Astrocyte (in vitro differentiated cells and primary cell): ENCODE measurements around the gene PLEKHN1. TPM values are rescaled to one million over a fixed set of nuclear protein-coding genes. Genes with fewer than 3 reads are reported as not detected.
A peak's percentile ranks its signal among the peaks of the same experiment; 100 is the strongest.

Source experiments
- DNase-seq: peaks from one replicate; pipeline ENCODE4 v3.0.0-alpha.2; 2010; ENCODE audit warnings: low read depth
- FAIRE-seq: peaks from 2 replicates; lab custom pipeline; 2011; peaks lifted over from hg19 to GRCh38; lab: Jason Lieb, UNC
- H2AFZ ChIP-seq: 2 replicates; pipeline ENCODE4 v1.6.0; 2012; ENCODE audit warnings: low read depth, low read length, inconsistent platforms
- H3K27ac ChIP-seq: 2 replicates; pipeline ENCODE4 v1.5.1; 2011; ENCODE audit warnings: low read depth, low read length, inconsistent platforms
- H3K27me3 ChIP-seq: 2 replicates; pipeline ENCODE4 v1.6.0; 2011; ENCODE audit warnings: low read length, inconsistent platforms; ENCODE audit not compliant: insufficient read depth
- H3K36me3 ChIP-seq: 2 replicates; pipeline ENCODE4 v1.5.1; 2011; ENCODE audit warnings: low read length, inconsistent platforms; ENCODE audit not compliant: insufficient read depth
- H3K4me1 ChIP-seq: 2 replicates; pipeline ENCODE4 v1.5.1; 2011; ENCODE audit warnings: low read length, inconsistent platforms; ENCODE audit not compliant: insufficient read depth
- H3K4me2 ChIP-seq: 2 replicates; pipeline ENCODE4 v1.6.0; 2012; ENCODE audit warnings: low read length, inconsistent platforms
- H3K4me3 ChIP-seq: 2 replicates; pipeline ENCODE4 v1.5.1; 2011; ENCODE audit warnings: low read depth, mild to moderate bottlenecking, low read length, inconsistent platforms; ENCODE audit not compliant: insufficient read depth
- H3K79me2 ChIP-seq: 2 replicates; pipeline ENCODE4 v1.6.0; 2012; ENCODE audit warnings: mild to moderate bottlenecking, low read length, inconsistent platforms; ENCODE audit not compliant: insufficient read depth
- H3K9ac ChIP-seq: 2 replicates; pipeline ENCODE4 v1.6.0; 2012; ENCODE audit warnings: mild to moderate bottlenecking, low read length, inconsistent platforms
- H3K9me3 ChIP-seq: 2 replicates; pipeline ENCODE4 v1.5.1; 2012; ENCODE audit warnings: low read depth, mild to moderate bottlenecking, low read length, inconsistent platforms; ENCODE audit not compliant: insufficient read depth
- H4K20me1 ChIP-seq: 2 replicates; pipeline ENCODE4 v1.6.0; 2012; ENCODE audit warnings: low read length, inconsistent platforms; ENCODE audit not compliant: insufficient read depth
- H3K27ac Mint-ChIP-seq: one replicate; pipeline ENCODE4 v1.8.0; 2021; ENCODE audit warnings: mild to moderate bottlenecking, mixed read lengths; ENCODE audit not compliant: unreplicated experiment
- H3K27me3 Mint-ChIP-seq: one replicate; pipeline ENCODE4 v1.8.0; 2021; ENCODE audit warnings: low read depth, mixed read lengths; ENCODE audit not compliant: unreplicated experiment
- H3K36me3 Mint-ChIP-seq: one replicate; pipeline ENCODE4 v1.8.0; 2021; ENCODE audit warnings: low read depth, mixed read lengths; ENCODE audit not compliant: unreplicated experiment
- H3K4me1 Mint-ChIP-seq: one replicate; pipeline ENCODE4 v1.8.0; 2021; ENCODE audit warnings: low read depth, mixed read lengths; ENCODE audit not compliant: unreplicated experiment
- H3K4me3 Mint-ChIP-seq: one replicate; pipeline ENCODE4 v1.8.0; 2021; ENCODE audit warnings: mild to moderate bottlenecking, moderate library complexity, mixed read lengths; ENCODE audit not compliant: unreplicated experiment
- H3K9me3 Mint-ChIP-seq: one replicate; pipeline ENCODE4 v1.8.0; 2021; ENCODE audit warnings: mild to moderate bottlenecking, mixed read lengths; ENCODE audit not compliant: unreplicated experiment
- EZH2 ChIP-seq: IDR thresholded peaks from 2 replicates; pipeline ENCODE4 v1.6.1; 2012; ENCODE audit warnings: mild to moderate bottlenecking, low read length, inconsistent platforms; ENCODE audit not compliant: insufficient read depth
- total RNA-seq: library from RNA; stranded (reverse); gene quantifications from 2 replicates; pipeline ENCODE4 v1.2.1, GENCODE V29; 2021
- TF ChIP-seq, protein P1 (sequence below): IDR thresholded peaks from 2 replicates; pipeline ENCODE4 v1.5.1; 2011; ENCODE audit warnings: low read depth, mild to moderate bottlenecking, inconsistent platforms, low read length, moderate library complexity; ENCODE audit not compliant: insufficient read depth

Gene PLEKHN1
- total RNA-seq, 1 donor from 2014 or later, result 2.4 TPM

GRCh38 chr1:962381-963300, 3.6 kb upstream of the PLEKHN1 start:
- Mint-ChIP-seq H3K9me3 (no peaks in the 10 kb centered on the region), H3K27me3 (no peaks in the 10 kb centered on the region), H3K4me1 (peaks cover 4% of the 10 kb centered on the region), H3K27ac (no peak overlapping the region), H3K4me3 (peak overlapping the region; percentile 50), H3K36me3 (peaks cover 4% of the 10 kb centered on the region)
- H2AFZ ChIP-seq, result no peak overlapping the region
- H3K4me3 ChIP-seq, result no peak overlapping the region
- no peak overlapping the region for H3K27ac ChIP-seq
- H3K79me2 ChIP-seq, result peaks cover 21% of the 10 kb centered on the region
- H3K4me2 ChIP-seq, result no peak overlapping the region
- FAIRE-seq, result no peak
- peaks cover 5% of the 10 kb centered on the region for H3K36me3 ChIP-seq
- TF ChIP-seq, protein P1, sequence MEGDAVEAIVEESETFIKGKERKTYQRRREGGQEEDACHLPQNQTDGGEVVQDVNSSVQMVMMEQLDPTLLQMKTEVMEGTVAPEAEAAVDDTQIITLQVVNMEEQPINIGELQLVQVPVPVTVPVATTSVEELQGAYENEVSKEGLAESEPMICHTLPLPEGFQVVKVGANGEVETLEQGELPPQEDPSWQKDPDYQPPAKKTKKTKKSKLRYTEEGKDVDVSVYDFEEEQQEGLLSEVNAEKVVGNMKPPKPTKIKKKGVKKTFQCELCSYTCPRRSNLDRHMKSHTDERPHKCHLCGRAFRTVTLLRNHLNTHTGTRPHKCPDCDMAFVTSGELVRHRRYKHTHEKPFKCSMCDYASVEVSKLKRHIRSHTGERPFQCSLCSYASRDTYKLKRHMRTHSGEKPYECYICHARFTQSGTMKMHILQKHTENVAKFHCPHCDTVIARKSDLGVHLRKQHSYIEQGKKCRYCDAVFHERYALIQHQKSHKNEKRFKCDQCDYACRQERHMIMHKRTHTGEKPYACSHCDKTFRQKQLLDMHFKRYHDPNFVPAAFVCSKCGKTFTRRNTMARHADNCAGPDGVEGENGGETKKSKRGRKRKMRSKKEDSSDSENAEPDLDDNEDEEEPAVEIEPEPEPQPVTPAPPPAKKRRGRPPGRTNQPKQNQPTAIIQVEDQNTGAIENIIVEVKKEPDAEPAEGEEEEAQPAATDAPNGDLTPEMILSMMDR, result no peak
- TF ChIP-seq EZH2, result no peak
- H3K4me1 ChIP-seq, result peaks cover 25% of the 10 kb centered on the region
- no peak for DNase-seq
- no peaks in the 10 kb centered on the region for H3K9me3 ChIP-seq
- H3K27me3 ChIP-seq, result no peaks in the 10 kb centered on the region
- peaks cover 12% of the 10 kb centered on the region for H4K20me1 ChIP-seq
- H3K9ac ChIP-seq, result no peak overlapping the region

DNA sequence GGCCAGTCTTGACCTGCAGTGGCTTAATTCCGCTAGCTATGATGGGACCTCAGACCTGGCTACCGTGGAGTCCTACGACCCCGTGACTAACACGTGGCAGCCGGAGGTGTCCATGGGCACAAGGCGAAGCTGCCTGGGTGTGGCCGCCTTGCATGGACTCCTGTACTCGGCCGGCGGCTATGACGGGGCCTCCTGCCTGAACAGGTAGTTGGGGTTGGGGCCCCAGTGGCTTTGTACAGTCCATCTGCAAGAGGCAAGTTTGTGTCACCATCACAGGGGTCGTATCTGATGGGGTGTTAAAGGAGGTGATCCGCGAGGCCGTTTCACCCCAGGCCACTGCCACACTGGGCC, 3.0 kb upstream of the PLEKHN1 start:
- Mint-ChIP-seq H3K27me3 (peaks cover 2% of the 10 kb centered on the region), H3K4me1 (peaks cover 2% of the 10 kb centered on the region), H3K9me3 (no peaks in the 10 kb centered on the region), H3K27ac (no peak overlapping the region), H3K4me3 (no peak overlapping the region), H3K36me3 (peaks cover 4% of the 10 kb centered on the region)
- Histone ChIP-seq H3K79me2 (peaks cover 15% of the 10 kb centered on the region), H4K20me1 (peaks cover 5% of the 10 kb centered on the region), H3K9ac (no peak overlapping the region), H3K4me1 (peaks cover 25% of the 10 kb centered on the region), H3K4me3 (no peak overlapping the region), H3K27ac (no peak overlapping the region), H2AFZ (no peak overlapping the region), H3K4me2 (no peak overlapping the region), H3K9me3 (no peaks in the 10 kb centered on the region), H3K27me3 (no peaks in the 10 kb centered on the region), H3K36me3 (peaks cover 5% of the 10 kb centered on the region)
- FAIRE-seq, result no peak
- no peak for DNase-seq
- TF ChIP-seq EZH2, result no peak
- TF ChIP-seq, protein P1, result no peak
